Measurements from ENCODE around the gene C13orf42.

C13orf42 gene

GRCh38 chr13:51065372-51066090 is 45.5 kb downstream of the C13orf42 start:
- DNase-seq (ENCODE audit: low read depth in 2 of 2): no peak

- DNase-seq (ENCODE audit: low read depth in 2 of 2): no peak
These were observed 46.3 kb downstream of the C13orf42 start for GRCh38 chr13:51064753-51065152.

GRCh38 chr13:51063909-51064308 is 47.2 kb downstream of the C13orf42 start:
- no peak for DNase-seq (ENCODE audit: low read depth in 2 of 2)

GRCh38 chr13:51058461-51059167 is 52.5 kb downstream of the C13orf42 start:
- no peak for DNase-seq (ENCODE audit: low read depth in 2 of 2)

- DNase-seq (ENCODE audit: low read depth in 2 of 2): no peak
These were observed 53.2 kb downstream of the C13orf42 start for GRCh38 chr13:51057906-51058305.

GRCh38 chr13:51057001-51057400 is 54.1 kb downstream of the C13orf42 start:
- DNase-seq (ENCODE audit: low read depth in 2 of 2): no peak

- DNase-seq (ENCODE audit: low read depth in 2 of 2): no peak
These were observed 58.5 kb downstream of the C13orf42 start for GRCh38 chr13:51052581-51052980.

GRCh38 chr13:51050021-51050830 is 60.8 kb downstream of the C13orf42 start:
- DNase-seq (ENCODE audit: low read depth in 2 of 2): no peak

- DNase-seq (ENCODE audit: low read depth in 2 of 2): no peak
These were observed 62.5 kb downstream of the C13orf42 start for GRCh38 chr13:51048616-51049015.

- no peak for DNase-seq (ENCODE audit: low read depth in 2 of 2)
These were observed 63.0 kb downstream of the C13orf42 start for GRCh38 chr13:51048166-51048461.

- no peak for DNase-seq (ENCODE audit: low read depth in 2 of 2)
These were observed 63.5 kb downstream of the C13orf42 start for GRCh38 chr13:51047434-51048165.

GRCh38 chr13:51045451-51045850 is 65.6 kb downstream of the C13orf42 start:
- no peak for DNase-seq (ENCODE audit: low read depth in 2 of 2)

- no peak for DNase-seq (ENCODE audit: low read depth in 2 of 2)
These were observed 66.9 kb downstream of the C13orf42 start for GRCh38 chr13:51044023-51044665.

GRCh38 chr13:51043310-51043709 is 67.8 kb downstream of the C13orf42 start:
- no peak for DNase-seq (ENCODE audit: low read depth in 2 of 2)

- no peak for DNase-seq (ENCODE audit: low read depth in 2 of 2)
These were observed 69.4 kb downstream of the C13orf42 start for GRCh38 chr13:51041710-51042109.

- no peak for DNase-seq (ENCODE audit: low read depth in 2 of 2)
These were observed 69.9 kb downstream of the C13orf42 start for GRCh38 chr13:51041126-51041525.

GRCh38 chr13:51040431-51040830 is 70.6 kb downstream of the C13orf42 start:
- DNase-seq (ENCODE audit: low read depth in 2 of 2): no peak

- DNase-seq (ENCODE audit: low read depth in 2 of 2): no peak
These were observed 74.7 kb downstream of the C13orf42 start for GRCh38 chr13:51036418-51036817.

GRCh38 chr13:51035978-51036377 is 75.1 kb downstream of the C13orf42 start:
- DNase-seq (ENCODE audit: low read depth in 2 of 2): no peak

GRCh38 chr13:51035469-51035868 is 75.6 kb downstream of the C13orf42 start:
- DNase-seq (ENCODE audit: low read depth in 2 of 2): no peak

GRCh38 chr13:51034906-51035305 is 76.2 kb downstream of the C13orf42 start:
- DNase-seq (ENCODE audit: low read depth in 2 of 2): no peak
